Measurements from ENCODE around the gene IWS1.

GRCh38 chr2:127536707-127537541 is 10.6 kb upstream of the IWS1 start:
- TF ChIP-seq POLR2AphosphoS5 (IDR thresholded peaks at IDR 0.05; ENCODE audit: low read length) (no peak), PAX5 (IDR thresholded peaks at IDR 0.05; ENCODE audit: borderline replicate concordance, low read depth, low read length) (no peak), CHD2 (IDR thresholded peaks at IDR 0.05; ENCODE audit: borderline replicate concordance, low read depth, low read length) (no peak), CBX5 (IDR thresholded peaks at IDR 0.05; ENCODE audit: low read depth) (no peak), ZNF274 (IDR thresholded peaks at IDR 0.05; ENCODE audit: insufficient read depth, insufficient read length) (no peak), ELK1 (IDR thresholded peaks at IDR 0.05; ENCODE audit: low read depth, low read length) (no peak)
- TF ChIP-seq, protein P1, sequence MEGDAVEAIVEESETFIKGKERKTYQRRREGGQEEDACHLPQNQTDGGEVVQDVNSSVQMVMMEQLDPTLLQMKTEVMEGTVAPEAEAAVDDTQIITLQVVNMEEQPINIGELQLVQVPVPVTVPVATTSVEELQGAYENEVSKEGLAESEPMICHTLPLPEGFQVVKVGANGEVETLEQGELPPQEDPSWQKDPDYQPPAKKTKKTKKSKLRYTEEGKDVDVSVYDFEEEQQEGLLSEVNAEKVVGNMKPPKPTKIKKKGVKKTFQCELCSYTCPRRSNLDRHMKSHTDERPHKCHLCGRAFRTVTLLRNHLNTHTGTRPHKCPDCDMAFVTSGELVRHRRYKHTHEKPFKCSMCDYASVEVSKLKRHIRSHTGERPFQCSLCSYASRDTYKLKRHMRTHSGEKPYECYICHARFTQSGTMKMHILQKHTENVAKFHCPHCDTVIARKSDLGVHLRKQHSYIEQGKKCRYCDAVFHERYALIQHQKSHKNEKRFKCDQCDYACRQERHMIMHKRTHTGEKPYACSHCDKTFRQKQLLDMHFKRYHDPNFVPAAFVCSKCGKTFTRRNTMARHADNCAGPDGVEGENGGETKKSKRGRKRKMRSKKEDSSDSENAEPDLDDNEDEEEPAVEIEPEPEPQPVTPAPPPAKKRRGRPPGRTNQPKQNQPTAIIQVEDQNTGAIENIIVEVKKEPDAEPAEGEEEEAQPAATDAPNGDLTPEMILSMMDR (IDR thresholded peaks at IDR 0.05 in 2 of 3, conservative IDR thresholded peaks at IDR 0.05 in 1 of 3; ENCODE audit: control insufficient read depth in 2 of 3, extremely low read depth in 1 of 3, insufficient read depth in 1 of 3, low read depth in 3 of 3, low read length in 3 of 3), result no peak

Measured in GM12878 (cell line).